ENCODE results near the gene CLDN15.
"Not testable (repeated sequence)": the region's sequence is repeated elsewhere in the genome, so short reads cannot be mapped to it uniquely, and the experiment has no call there.

The CLDN15 gene

GRCh38 chr7:101222275-101222830 is 15.2 kb downstream of the CLDN15 start:
- no peak for DNase-seq (ENCODE audit: low read depth in 3 of 3)

- DNase-seq (ENCODE audit: low read depth in 3 of 3), result no peak
Observed at GRCh38 chr7:101220295-101220694, 17.3 kb downstream of the CLDN15 start.

- no peak for DNase-seq (ENCODE audit: low read depth in 3 of 3)
Observed at GRCh38 chr7:101218236-101219125, 19.1 kb downstream of the CLDN15 start.

GRCh38 chr7:101217388-101218235 is 20.0 kb downstream of the CLDN15 start, which contains the start of the genes PLOD3 and ZNHIT1:
TSS of gene PLOD3 (minus strand) at chr7:101217581. CDS start at chr7:101217274, 307 bp downstream.
TSS of gene ZNHIT1 (plus strand) at chr7:101218165. CDS start at chr7:101218196, 31 bp downstream.
- DNase-seq (ENCODE audit: low read depth in 3 of 3), result peak; percentile 87 to 96 (median 93)

GRCh38 chr7:101216860-101217387 is 20.7 kb downstream of the CLDN15 start:
- DNase-seq (ENCODE audit: low read depth in 3 of 3), result no peak

GRCh38 chr7:101216001-101216859 is 21.4 kb downstream of the CLDN15 start:
- DNase-seq (ENCODE audit: low read depth in 3 of 3), result no peak

- no peak for DNase-seq (ENCODE audit: low read depth in 3 of 3)
Observed at GRCh38 chr7:101212014-101212413, 25.6 kb downstream of the CLDN15 start.

- DNase-seq (ENCODE audit: low read depth in 3 of 3), result no peak
Observed at GRCh38 chr7:101211501-101211900, 26.1 kb downstream of the CLDN15 start.

GRCh38 chr7:101210143-101210542 is 27.5 kb downstream of the CLDN15 start:
- no peak for DNase-seq (ENCODE audit: low read depth in 3 of 3)

GRCh38 chr7:101208794-101209193 is 28.8 kb downstream of the CLDN15 start:
- no peak for DNase-seq (ENCODE audit: low read depth in 3 of 3)

- no peak for DNase-seq (ENCODE audit: low read depth in 3 of 3)
Observed at GRCh38 chr7:101207459-101207858, 30.1 kb downstream of the CLDN15 start.

- DNase-seq (ENCODE audit: low read depth in 3 of 3), result no peak
Observed at GRCh38 chr7:101206665-101207042, 30.9 kb downstream of the CLDN15 start.

GRCh38 chr7:101205901-101206664 is 31.5 kb downstream of the CLDN15 start:
- DNase-seq (ENCODE audit: low read depth in 3 of 3), result no peak

- not testable (repeated sequence) for DNase-seq (ENCODE audit: low read depth in 3 of 3)
Observed at GRCh38 chr7:101203740-101204738, 33.6 kb downstream of the CLDN15 start.

GRCh38 chr7:101202603-101202918 is 35.0 kb downstream of the CLDN15 start:
- DNase-seq (ENCODE audit: low read depth in 3 of 3), result no peak

GRCh38 chr7:101201695-101202602 is 35.7 kb downstream of the CLDN15 start:
- DNase-seq (ENCODE audit: low read depth in 3 of 3), result no peak

- DNase-seq (ENCODE audit: low read depth in 3 of 3), result no peak
Observed at GRCh38 chr7:101200862-101201599, 36.6 kb downstream of the CLDN15 start, which contains the start of gene MOGAT3. TSS of gene MOGAT3 (minus strand) at chr7:101201036. CDS start at chr7:101200854, 182 bp downstream.
